HG03060 (cell line): ENCODE data around the gene MOAP1.
"Not testable (repeated sequence)": the region's sequence is repeated elsewhere in the genome, so short reads cannot be mapped to it uniquely, and the experiment has no call there.

Experiments used
- ATAC-seq: cut with Tn5 transposase; IDR thresholded peaks from one replicate; pipeline ENCODE4 v1.9.1; 2021; ENCODE audit warnings: low read depth, moderate number of reproducible peaks; ENCODE audit not compliant: unreplicated experiment

Gene MOAP1

DNA sequence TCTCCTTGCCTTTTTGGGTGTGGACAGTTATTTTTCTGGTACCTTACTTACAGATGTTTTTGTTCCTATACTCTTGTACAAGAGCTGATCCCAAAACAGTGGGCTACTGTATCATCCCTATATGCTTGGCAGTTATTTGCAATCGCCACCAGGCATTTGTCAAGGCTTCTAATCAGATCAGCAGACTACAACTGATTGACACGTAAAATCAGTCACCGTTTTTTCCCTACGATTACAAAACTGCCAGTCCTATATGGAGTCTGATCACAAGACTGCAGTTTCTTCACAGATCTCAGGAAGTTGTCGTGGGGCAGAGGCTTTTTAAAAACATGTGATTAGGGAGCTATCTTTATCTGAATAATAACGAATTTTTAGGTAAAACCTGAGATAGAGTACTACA, 1.8 kb upstream of the MOAP1 start:
- no peak for ATAC-seq

GRCh38 chr14:93185349-93185720, 638 bp upstream of the MOAP1 start:
- no peak for ATAC-seq

- ATAC-seq, result no peak
Measured at GRCh38 chr14:93183596-93184317, 940 bp downstream of the MOAP1 start.

DNA sequence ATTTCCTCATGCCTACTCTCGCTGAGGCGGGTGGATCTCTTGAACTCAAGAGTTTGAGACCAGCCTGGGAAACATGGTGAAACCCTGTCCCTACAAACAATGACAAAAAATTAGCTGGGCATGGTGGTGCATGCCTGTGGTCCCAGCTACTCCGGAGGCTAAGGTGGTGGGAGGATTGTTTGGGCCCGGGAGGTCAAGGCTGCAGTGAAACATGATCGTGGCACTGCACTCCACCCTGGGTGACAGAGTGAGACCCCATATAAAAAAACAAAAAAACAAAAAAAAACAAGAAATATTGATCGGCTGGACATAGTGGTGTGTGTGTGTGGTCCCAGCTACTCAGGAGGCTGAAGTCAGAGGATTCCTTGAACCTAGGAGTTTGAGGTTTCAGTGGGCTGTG, 9.2 kb downstream of the MOAP1 start:
- no peak for ATAC-seq

- ATAC-seq, result not testable (repeated sequence)
Measured at GRCh38 chr14:93174731-93175130, 10.0 kb downstream of the MOAP1 start.

- no peak for ATAC-seq
Measured at GRCh38 chr14:93173943-93174395, 10.7 kb downstream of the MOAP1 start.

DNA sequence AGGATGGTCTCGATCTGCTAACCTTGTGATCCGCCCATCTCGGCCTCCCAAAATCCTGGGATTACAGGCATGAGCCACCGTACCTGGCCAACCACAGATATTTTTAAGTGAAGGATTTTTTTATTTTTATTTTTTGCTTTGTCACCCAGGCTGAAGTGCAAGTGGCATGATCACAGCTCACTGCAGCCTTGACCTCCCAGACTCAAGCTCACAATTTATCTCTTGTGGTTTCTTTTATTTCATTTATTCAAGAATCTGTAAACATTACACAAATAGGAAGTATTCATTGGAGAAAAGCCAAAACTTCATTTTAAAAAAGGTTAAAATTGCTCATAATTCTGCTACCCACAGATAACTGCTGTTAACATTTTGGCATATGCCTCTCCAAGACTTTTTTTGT, 13.3 kb downstream of the MOAP1 start:
- ATAC-seq, result no peak

- not testable (repeated sequence) for ATAC-seq
Measured at GRCh38 chr14:93170141-93170540, 14.6 kb downstream of the MOAP1 start.

DNA sequence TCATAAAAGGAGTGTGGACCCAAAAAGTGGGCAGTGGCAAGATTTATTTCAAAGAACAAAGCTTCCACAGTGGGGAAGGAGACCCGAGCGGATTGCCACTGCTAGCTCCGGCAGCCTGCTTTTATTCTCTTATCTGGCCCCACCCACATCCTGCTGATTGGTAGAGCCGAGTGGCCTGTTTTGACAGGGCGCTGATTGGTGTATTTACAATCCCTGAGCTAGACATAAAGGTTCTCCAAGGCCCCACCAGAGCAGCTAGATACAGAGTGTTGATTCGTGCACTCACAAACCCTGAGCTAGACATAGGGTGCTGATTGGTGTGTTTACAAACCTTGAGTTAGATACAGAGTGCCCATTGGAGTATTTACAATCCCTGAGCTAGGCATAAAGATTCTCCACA, 15.1 kb downstream of the MOAP1 start:
- not testable (repeated sequence) for ATAC-seq

DNA sequence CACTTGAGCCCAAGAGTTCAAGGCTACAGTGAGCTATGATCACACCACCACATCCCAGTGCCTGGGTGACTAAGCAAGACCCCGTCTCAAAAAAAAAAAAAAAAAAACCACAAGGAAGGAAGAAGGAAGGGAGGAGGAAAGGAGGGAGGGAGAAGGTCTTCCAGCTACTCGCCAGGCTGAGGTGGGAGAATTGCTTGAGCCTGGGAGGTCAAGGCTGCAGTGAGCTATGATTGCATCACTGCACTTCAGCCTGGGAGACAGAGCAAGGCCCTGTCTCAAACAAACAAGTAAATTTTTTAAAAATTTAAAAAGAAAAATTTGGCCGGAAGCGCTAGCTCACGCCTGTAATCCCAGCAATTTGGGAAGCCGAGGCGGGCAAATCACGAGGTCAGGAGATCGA, 16.1 kb downstream of the MOAP1 start:
- ATAC-seq, result not testable (repeated sequence)

DNA sequence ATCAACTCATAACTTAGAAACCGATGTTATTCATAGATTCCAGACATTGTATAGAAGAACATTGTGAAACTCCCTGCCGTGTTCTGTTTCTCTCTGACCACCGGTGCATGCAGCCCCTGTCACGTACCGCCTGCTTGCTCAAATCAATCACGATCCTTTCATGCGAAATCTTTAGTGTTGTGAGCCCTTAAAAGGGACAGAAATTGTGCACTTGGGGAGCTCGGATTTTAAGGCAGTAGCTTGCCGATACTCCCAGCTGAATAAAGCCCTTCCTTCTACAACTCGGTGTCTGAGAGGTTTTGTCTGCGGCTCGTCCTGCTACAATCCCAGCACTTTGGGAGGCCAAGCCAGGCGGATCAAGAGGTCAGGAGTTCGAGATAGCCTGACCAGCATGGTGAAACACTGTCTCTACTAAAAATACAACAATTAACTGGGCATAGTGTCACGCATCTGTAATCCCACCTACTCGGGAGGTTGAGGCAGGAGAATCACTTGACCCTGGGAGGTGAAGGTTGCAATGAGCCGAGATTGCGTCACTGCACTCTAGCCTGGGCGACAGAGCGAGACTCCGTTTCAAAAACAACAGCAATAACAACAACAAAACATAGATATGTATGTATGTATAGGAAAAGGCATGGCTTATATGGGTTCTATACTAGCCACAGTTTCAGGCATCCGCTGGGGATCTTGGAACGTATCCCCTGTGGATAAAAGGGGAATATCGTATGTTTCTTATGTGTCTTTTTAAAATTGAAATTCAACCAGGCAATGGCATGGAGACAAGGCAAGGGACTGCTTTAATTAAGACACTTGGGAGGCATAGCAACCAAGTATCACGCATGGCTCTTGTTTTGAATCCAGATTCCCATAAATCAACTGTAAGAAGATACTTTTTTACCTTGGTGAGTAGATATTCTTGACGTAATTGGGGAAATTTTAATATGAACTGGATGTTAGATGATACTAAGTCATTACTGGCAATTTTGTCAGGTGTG, 19.1 kb downstream of the MOAP1 start:
- not testable (repeated sequence) for ATAC-seq

GRCh38 chr14:93163564-93163963, 21.1 kb downstream of the MOAP1 start:
- ATAC-seq, result peak; percentile 66

DNA sequence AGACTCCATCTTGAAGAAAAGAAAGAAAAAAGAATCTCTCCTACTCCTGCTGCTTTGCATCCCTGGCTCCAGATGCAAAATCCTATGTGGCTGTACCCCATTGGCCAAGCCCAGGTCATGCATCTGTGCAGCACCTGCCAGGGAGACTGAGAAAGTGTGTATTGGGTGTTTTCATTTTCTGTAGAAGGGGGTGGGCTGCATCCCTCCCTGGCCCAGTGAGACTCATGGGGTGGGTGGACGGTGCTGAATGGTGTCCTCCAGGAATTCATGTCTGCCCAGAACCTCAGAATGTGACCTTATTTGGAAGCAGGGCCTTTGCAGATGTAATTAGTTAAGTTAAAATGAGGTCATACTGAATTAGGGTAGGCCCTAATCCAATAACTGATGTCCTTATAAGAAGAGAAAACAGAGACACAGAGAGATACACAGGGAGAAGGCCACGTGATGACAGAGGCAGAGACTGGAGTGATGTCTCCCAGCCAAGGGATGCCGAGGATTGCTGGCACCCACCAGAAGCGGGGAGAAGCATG, 23.2 kb downstream of the MOAP1 start:
- ATAC-seq, result no peak

- ATAC-seq, result no peak
Measured at GRCh38 chr14:93160353-93160801, 24.3 kb downstream of the MOAP1 start.

GRCh38 chr14:93159625-93160352, 24.9 kb downstream of the MOAP1 start:
- not testable (repeated sequence) for ATAC-seq

DNA sequence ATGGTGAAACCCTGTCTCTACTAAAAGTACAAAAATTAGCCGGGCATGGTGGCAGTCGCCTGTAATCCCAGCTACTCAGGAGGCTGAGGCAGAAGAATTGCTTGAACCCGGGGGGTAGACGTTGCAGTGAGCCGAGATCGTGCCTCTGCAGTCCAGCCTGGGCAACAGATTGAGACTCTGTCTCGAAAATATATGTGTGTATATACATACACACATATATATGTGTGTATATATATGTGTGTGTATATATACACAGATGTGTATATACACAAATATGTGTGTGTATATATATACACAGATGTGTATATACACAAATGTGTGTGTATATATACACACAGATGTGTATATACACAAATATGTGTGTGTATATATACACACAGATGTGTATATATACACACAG, 26.3 kb downstream of the MOAP1 start:
- ATAC-seq, result not testable (repeated sequence)

DNA sequence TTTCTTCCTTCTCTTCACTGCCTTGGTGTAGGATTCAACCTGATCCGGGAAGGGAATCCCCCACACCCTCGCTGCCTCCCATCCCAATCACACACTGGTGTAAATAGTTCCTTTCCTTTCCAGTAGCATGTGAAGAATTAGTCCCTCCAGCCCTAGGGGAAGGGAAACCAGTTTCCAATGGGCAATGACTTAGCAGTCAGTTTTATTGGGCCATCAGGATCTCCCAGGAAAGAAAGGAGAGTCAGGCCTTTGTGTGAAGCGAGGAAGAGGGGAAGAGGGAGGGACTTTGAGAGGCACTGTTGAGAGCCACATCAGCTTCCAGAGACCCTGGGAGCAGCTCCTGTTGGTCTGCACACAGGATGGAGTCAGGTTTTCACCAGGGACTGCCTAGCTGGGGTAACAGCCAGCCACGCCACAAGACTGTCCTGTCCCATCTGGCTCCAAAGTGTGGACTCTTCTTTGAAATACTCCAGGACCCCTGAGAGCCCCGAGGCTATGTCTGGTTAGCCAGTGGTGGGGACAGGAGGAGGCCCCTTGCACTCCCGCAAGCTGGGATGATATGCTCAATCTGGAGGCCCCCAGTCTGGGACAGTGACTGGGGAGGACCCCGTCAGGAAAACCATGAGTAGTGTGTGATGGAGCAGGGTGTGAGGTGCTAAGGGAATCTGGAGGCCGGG, 27.9 kb downstream of the MOAP1 start:
- ATAC-seq, result no peak

DNA sequence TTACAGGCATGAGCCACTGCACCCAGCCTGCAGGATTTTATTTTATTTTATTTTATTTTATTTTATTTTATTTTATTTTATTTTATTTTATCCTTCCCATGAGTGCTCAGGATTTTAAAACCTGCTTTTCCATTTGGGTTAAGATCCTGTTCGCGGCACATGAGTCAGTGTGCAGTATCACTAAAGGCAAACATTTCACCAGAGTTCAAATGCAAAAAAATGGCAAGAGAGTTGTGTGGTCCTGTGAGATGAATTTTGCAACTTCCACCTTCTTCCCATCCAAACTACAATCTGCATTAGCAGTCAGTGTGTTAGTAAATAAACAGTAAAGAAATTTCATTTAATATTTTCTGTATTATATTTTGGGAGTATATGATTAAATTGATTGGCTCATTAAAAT, 29.0 kb downstream of the MOAP1 start:
- ATAC-seq, result no peak

- no peak for ATAC-seq
Measured at GRCh38 chr14:93153121-93153520, 31.6 kb downstream of the MOAP1 start.
